Aorta (tissue), 5 donors: ENCODE data around the gene ZC3H7B. TPM values are rescaled to one million over a fixed set of nuclear protein-coding genes. Genes with fewer than 3 reads are reported as not detected.

Experiments
- ATAC-seq: fragments of 200-7000 bp; cut with Tn5 transposase; one replicate; pipeline ENCODE4 v1.9.1; 2022; ENCODE audit warnings: moderate library complexity; ENCODE audit not compliant: low FRiP score
- DNase-seq, 2 donors: peaks; one replicate each; pipeline ENCODE4 v3.0.0-alpha.2; 2020
- H3K27ac ChIP-seq, 2 donors: one replicate each; pipeline ENCODE4 v1.5.1; 2013; ENCODE audit warnings: low read length in 2 of 2, mild to moderate bottlenecking in 2 of 2, moderate library complexity in 2 of 2, control low read depth in 1 of 2, inconsistent platforms in 1 of 2, low read depth in 1 of 2
- H3K27me3 ChIP-seq, 2 donors: one replicate each; pipeline ENCODE4 v1.6.1; 2013; ENCODE audit warnings: control low read depth in 1 of 2, low read length in 1 of 2, mild to moderate bottlenecking in 1 of 2, moderate library complexity in 1 of 2; ENCODE audit not compliant: insufficient read depth in 2 of 2, control insufficient read depth in 1 of 2
- H3K36me3 ChIP-seq, 2 donors: one replicate each; pipeline ENCODE4 v1.6.1; 2013; ENCODE audit warnings: control low read depth in 1 of 2, low read length in 1 of 2, mild to moderate bottlenecking in 1 of 2; ENCODE audit not compliant: insufficient read depth in 2 of 2, control insufficient read depth in 1 of 2
- H3K4me1 ChIP-seq, 2 donors: one replicate each; pipeline ENCODE4 v1.6.1; 2013; ENCODE audit warnings: low read length in 2 of 2, control low read depth in 1 of 2, mild to moderate bottlenecking in 1 of 2, moderate library complexity in 1 of 2; ENCODE audit not compliant: insufficient read depth in 2 of 2, control insufficient read depth in 1 of 2
- H3K4me3 ChIP-seq, 2 donors: one replicate each; pipeline ENCODE4 v1.5.1; 2013; ENCODE audit warnings: low read length in 2 of 2, control low read depth in 1 of 2, mild to moderate bottlenecking in 1 of 2
- H3K9me3 ChIP-seq: one replicate; pipeline ENCODE4 v1.6.1; 2013; ENCODE audit warnings: mild to moderate bottlenecking, low read length; ENCODE audit not compliant: control insufficient read depth
- WGBS, 2 donors: extraction: QIAGEN DNeasy Blood & Tissue Kit; methylation state at CpG; one replicate each; pipeline ENCODE4 v1.1.7; 2013; 5-methylcytosine and 5-hydroxymethylcytosine counted together
- intact Hi-C, 2 donors: fragments of 100-400 bp; cut with DNase I; formaldehyde crosslinking; loops; one replicate each; pipeline versions ENCODE4 v1.14.2 to v1.15.0; 2022
- polyA plus RNA-seq, 2 donors: library from polyadenylated mRNA; stranded (reverse); fragments of 200-250 nt; gene quantifications; one replicate each; pipeline ENCODE4 v1.2.3, GENCODE V29; 2013
- total RNA-seq, 2 donors: library from RNA; stranded (reverse); fragmentation: NEBNext Ultra II Directional; extraction: Animal tissue kit (Norgen Biotek cat#: 25700); gene quantifications; one replicate each; pipeline ENCODE4 v1.2.1, GENCODE V29; 2021
- donor health status: healthy with polysubstance abuse.
- donor health status: Bipolar disorder and iron deficiency.
- donor health status: DM: no; HTN: no; CAD: no.
- donor health status: DM: no; HTN: no; CAD: no.
- donor health status: DM: yes; HTN: yes; CAD: no.

ZC3H7B gene
- total and polyA plus RNA-seq, 4 donors = 14.8 to 50.0 (median 29.2) TPM

DNA sequence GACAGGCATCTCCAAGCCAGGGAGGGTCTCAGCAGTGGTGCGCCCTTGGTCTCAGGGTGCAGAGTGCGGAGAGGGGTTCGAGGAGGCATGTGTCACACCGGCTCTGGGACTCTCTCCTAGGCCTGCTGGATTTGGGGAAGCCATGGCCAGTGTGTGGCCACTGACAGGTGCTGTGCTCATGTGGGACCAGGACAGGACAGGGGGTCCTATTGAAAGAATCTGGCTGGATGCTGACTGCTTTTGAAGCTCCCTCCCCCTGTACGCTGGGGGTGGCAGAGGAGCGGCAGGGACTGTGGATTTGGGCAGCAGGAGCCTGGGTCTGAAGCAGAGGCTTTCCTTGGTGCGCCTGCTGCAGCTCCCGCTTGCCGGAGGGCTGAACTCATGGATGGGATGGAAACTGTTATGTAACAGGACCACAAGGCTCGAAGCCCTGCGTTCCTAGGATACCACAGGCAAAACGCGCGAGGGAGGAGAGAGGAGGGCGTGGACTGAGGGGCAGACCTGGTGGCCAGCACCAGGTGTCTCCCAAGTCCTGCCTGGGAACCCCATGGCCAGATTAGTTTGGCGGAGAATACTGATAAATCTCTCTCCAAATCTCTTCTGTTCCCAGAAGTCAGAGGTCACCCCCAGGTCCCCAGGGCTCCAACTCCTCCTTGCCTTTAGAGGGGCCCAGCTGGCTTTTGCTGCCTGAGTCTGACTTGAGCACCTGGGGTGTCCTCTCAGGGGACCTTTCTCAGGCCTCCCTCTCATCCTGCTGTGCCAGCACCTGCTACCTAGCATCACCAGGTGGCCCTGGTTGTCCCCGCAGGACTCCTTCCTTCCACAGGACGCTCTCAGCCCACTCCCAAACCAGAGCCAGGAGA lies 66.6 kb downstream of the ZC3H7B start:
- no peaks in the 10 kb centered on the region for H3K4me1 ChIP-seq

DNA sequence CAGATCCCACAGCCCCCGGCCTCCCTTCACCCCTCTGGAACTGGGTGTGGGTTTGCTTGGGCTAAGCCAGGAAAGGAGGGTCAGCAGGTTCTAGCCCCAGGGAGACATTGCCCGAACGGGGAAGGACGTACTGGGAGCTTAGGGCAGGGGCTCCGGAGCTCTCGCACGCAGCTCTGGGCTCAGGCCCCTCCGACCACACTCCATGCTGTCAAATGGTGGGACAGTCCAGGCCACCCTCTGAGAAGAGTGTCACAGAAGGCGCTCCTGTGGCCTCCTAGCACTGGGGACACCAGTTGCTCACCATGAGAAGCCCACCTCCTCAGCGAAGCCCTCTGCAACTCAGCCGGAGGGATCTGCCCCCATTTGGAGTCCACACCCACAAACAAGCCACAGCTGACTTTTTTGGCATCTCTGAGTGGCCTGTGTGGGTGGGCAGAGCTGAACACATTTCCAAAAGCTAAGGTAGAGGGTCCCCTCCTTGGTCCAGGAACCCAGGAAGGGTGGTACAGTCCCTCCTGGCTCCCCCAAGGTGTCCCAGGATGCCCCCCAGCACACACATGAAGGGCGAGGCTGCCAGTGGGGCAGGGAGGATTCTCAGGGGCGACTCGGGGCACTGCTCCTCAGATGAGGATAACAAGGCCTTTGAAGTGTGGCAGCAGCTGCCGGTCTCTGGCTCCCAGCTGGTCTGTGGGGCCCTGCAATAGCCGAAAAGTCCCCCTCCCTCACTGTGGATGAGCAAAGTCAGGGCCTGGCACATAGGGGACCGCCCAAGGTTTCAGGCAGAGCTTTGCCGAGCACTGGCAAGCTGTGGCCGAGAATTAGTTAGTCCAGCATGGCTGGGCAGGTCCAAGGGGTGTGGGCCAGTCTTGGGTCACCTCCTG lies 67.5 kb downstream of the ZC3H7B start:
- no peak for ATAC-seq
- Histone ChIP-seq H3K36me3 (no peaks in the 10 kb centered on the region), H3K4me3 (no peak overlapping the region), H3K9me3 (no peaks in the 10 kb centered on the region), H3K27me3 (no peaks in the 10 kb centered on the region), H3K4me1 (no peaks in the 10 kb centered on the region), H3K27ac (no peak overlapping the region)
- intact Hi-C loops = loop anchor here in 1 of 2 donors (5.0 kb wide), 1 partner anchor 66 kb away; the partner anchor contains the start of gene ZC3H7B
- no peak for DNase-seq
- WGBS, 2 donors = 73 to 75% methylated on average over 19 of the region's 19 CpGs

More for the DNA sequence above, 66.6 kb downstream of the ZC3H7B start:
- H3K9me3 ChIP-seq = no peaks in the 10 kb centered on the region
- intact Hi-C loops = loop anchor here in 1 of 2 donors (5.0 kb wide), 1 partner anchor 66 kb away; the partner anchor contains the start of gene ZC3H7B
- peak overlapping the region in 1 of 2 donors; percentile 43 for H3K27ac ChIP-seq
- peak overlapping the region; percentile 5 to 24 for H3K4me3 ChIP-seq
- ATAC-seq (peak; percentile 52), DNase-seq (peak in 1 of 2 donors; percentile 70)
- 21 to 27% methylated on average over 17 to 18 of the region's 18 CpGs for WGBS, 2 donors
- no peaks in the 10 kb centered on the region for H3K36me3 ChIP-seq
- no peaks in the 10 kb centered on the region for H3K27me3 ChIP-seq

DNA sequence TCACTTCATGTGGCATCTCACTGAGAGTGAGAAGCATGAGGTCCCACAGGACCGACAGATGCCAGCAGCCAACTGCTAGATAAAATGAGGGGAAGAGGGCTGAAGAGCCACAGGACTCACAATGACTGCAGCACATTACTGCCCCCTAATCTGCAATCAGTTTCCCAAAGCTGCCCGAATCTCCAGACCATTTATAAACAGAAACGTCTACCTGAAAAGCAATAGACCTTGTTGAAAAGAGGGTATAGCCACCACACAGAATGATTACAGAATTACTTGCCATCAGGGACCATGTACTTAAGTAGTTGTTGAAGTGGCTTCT lies 68.1 kb downstream of the ZC3H7B start:
- intact Hi-C loops = loop anchor here in 1 of 2 donors (5.0 kb wide), 1 partner anchor 67 kb away; the partner anchor contains the start of gene ZC3H7B
- no peak for ATAC-seq

GRCh38 chr22:41369837-41370236 lies 68.5 kb downstream of the ZC3H7B start:
- no peak overlapping the region for H3K4me3 ChIP-seq
- H3K27ac ChIP-seq = no peak overlapping the region
- intact Hi-C loops = loop anchor here in 1 of 2 donors (5.0 kb wide), 1 partner anchor 68 kb away; the partner anchor contains the start of gene ZC3H7B
- no peak for DNase-seq
- no peaks in the 10 kb centered on the region for H3K9me3 ChIP-seq
- no peaks in the 10 kb centered on the region for H3K27me3 ChIP-seq
- 86 to 90% methylated on average over 9 of the region's 9 CpGs for WGBS, 2 donors
- no peaks in the 10 kb centered on the region for H3K36me3 ChIP-seq
- no peaks in the 10 kb centered on the region for H3K4me1 ChIP-seq
- ATAC-seq = no peak

More for the DNA sequence above, 68.1 kb downstream of the ZC3H7B start:
- WGBS, 2 donors = 66 to 71% methylated on average over 3 of the region's 3 CpGs
- no peaks in the 10 kb centered on the region for H3K9me3 ChIP-seq
- no peaks in the 10 kb centered on the region for H3K36me3 ChIP-seq
- H3K4me1 ChIP-seq = no peaks in the 10 kb centered on the region
- no peak overlapping the region for H3K4me3 ChIP-seq
- H3K27ac ChIP-seq = no peak overlapping the region
- no peaks in the 10 kb centered on the region for H3K27me3 ChIP-seq
- no peak for DNase-seq

DNA sequence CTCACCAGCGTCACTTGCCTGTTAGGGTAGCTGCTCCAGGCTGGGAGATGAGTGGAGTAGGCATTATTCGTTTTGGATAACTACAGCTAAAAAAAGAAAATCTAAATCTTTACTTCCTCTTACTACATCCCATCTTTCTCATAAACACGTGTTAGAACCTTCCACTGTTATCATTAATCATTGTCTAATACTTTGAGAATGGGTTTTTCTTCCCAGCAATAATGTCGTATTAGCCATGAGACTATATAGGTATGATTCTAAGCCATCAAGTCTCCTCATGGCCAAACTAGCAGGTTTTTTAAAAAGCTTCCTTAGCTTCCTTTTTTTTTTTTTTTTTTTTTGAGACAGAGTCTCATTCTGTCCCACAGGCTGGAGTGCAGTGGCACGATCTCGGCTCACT lies 76.5 kb downstream of the ZC3H7B start:
- DNase-seq = no peak
- no peak for ATAC-seq
- Histone ChIP-seq H3K36me3 (no peaks in the 10 kb centered on the region), H3K4me1 (no peaks in the 10 kb centered on the region), H3K9me3 (no peaks in the 10 kb centered on the region), H3K4me3 (no peak overlapping the region), H3K27me3 (no peaks in the 10 kb centered on the region), H3K27ac (no peak overlapping the region)
- intact Hi-C loops = no loop called here
- WGBS, 2 donors = 68 to 71% methylated on average over 6 of the region's 6 CpGs

GRCh38 chr22:41380993-41381328 lies 79.6 kb downstream of the ZC3H7B start:
- DNase-seq = peak in 1 of 2 donors; percentile 89
- 0 to 1% methylated on average over 20 to 22 of the region's 22 CpGs for WGBS, 2 donors
- no peaks in the 10 kb centered on the region for H3K27me3 ChIP-seq
- no peaks in the 10 kb centered on the region for H3K4me1 ChIP-seq
- intact Hi-C loops = loop anchor here in 1 of 2 donors (10.0 kb wide), 1 partner anchor 214 kb away; no protein-coding TSS in a partner anchor
- H3K36me3 ChIP-seq = no peaks in the 10 kb centered on the region
- no peaks in the 10 kb centered on the region for H3K9me3 ChIP-seq
- peak; percentile 85 for ATAC-seq
- H3K4me3 ChIP-seq = no peak overlapping the region
- peak overlapping the region; percentile 49 to 66 for H3K27ac ChIP-seq

GRCh38 chr22:41381329-41382097 lies 80.2 kb downstream of the ZC3H7B start, which contains the start of gene TEF:
TEF (plus strand) TSS chr22:41381942; CDS start chr22:41382045, 103 bp downstream.
- peak within 1 kb of the TSS; percentile 80 to 83 for H3K4me3 ChIP-seq
- H3K4me1 ChIP-seq = no peaks in the 10 kb centered on the region
- WGBS, 2 donors = 0% methylated on average over 76 to 84 of the region's 84 CpGs
- no peaks in the 10 kb centered on the region for H3K27me3 ChIP-seq
- no peaks in the 10 kb centered on the region for H3K36me3 ChIP-seq
- peak; percentile 95 for ATAC-seq
- DNase-seq = peak; percentile 99
- intact Hi-C loops = loop anchor here in 1 of 2 donors (10.0 kb wide), 1 partner anchor 213 kb away; no protein-coding TSS in a partner anchor
- H3K27ac ChIP-seq = peak within 1 kb of the TSS; percentile 66 to 98
- no peaks in the 10 kb centered on the region for H3K9me3 ChIP-seq

DNA sequence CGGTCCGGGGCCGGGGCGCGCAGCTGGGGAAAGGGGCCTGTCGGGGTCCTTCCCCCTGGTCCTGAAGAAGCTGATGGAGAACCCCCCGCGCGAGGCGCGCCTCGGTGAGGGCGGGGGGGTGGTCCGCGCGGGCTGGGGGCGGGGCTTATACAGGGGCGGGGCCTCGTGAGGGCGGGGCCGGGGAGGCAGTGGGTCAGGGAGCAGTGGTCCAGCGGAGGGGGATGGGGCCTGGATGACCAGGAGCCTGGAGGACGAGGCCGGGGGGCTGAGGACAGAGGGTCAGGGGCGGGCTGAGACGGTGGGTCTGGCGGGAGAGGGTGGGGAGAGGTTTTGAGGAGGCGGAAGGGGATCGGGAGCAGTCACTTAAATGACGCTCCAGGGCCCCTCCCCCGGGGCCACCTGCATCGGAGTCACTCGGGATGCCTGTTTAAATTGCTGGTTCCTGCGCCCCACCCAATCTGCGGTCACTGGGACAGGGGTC lies 80.8 kb downstream of the ZC3H7B start:
- 0% methylated on average over 15 to 35 of the region's 35 CpGs for WGBS, 2 donors
- H3K4me1 ChIP-seq = no peaks in the 10 kb centered on the region

More for the DNA sequence above, 80.8 kb downstream of the ZC3H7B start:
- intact Hi-C loops = loop anchor here in 1 of 2 donors (10.0 kb wide), 1 partner anchor 213 kb away; no protein-coding TSS in a partner anchor
- Histone ChIP-seq H3K9me3 (no peaks in the 10 kb centered on the region), H3K36me3 (no peaks in the 10 kb centered on the region), H3K27me3 (no peaks in the 10 kb centered on the region), H3K27ac (peak overlapping the region; percentile 62 to 98), H3K4me3 (peak overlapping the region; percentile 80 to 83)
- ATAC-seq = peak; percentile 72
- peak; percentile 86 to 90 for DNase-seq
